NCI-H2227 treated with DMSO at 0.1 percent for 48 hours (cell line): ENCODE results near the gene MYMX.
"Not testable (repeated sequence)": the region's sequence is repeated elsewhere in the genome, so short reads cannot be mapped to it uniquely, and the experiment has no call there.

ENCODE experiments used
- DNase-seq: peaks from one replicate; lab custom pipeline; 2025; lab: John Stamatoyannopoulos, UW

MYMX gene

DNA sequence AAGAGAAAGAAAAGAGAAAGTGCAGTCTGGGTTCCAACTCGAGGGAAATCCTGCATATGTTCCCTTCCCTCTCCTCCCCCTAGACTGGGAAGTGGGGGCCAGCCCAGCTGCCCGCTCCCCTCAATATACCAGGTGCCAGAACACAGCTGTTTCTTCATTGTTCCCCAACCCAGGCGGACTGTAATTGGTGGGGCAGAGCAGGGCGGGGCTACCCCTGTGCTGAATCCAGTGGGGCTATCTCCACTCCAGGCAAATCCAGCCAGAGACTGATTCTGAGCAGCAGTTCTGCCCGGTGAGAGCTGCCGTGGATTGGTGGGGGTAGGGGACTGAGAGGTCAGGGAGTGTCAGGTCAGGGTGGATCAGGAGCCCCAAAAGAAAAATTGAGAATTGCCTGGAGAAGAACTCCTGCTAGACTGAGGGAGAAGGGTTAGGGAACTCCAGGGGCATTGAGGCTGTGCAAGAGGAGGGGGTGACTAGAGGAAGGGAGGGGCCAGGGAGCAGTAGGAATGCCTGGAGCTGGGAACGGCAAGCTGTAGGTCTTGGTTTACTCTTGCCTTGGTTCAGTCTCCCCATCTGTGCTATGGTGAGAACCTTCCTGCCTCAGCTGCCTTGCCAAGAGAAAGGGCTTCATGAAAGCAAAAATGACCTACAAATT is at the start of gene MYMX:
Gene MYMX, plus strand, starts transcription at position 250 of the 655 bp plus-strand sequence. CDS start 546 bp downstream, outside the sequence.
- DNase-seq: peak; percentile 43

DNA sequence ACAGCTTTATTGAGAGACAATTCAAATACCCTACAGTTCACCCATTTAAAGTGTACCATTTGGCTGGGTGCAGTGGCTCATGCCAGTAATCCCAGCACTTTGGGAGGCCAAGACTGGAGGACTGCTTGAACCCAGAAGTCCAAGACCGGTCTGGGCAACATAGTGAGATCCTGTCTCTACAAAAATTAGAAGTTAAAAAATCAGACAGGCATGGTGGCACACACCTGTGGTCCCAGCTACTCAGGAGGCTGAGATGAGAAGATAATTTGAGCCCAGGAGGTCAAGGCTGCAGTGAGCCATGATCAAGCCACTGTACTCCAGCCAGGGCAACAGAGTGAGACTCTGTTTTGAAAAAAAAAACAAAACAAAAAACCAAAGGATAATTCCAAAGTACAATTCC is 49.2 kb upstream of the MYMX start:
- DNase-seq: no peak

GRCh38 chr6:44169154-44169553 is 47.6 kb upstream of the MYMX start:
- no peak for DNase-seq

DNA sequence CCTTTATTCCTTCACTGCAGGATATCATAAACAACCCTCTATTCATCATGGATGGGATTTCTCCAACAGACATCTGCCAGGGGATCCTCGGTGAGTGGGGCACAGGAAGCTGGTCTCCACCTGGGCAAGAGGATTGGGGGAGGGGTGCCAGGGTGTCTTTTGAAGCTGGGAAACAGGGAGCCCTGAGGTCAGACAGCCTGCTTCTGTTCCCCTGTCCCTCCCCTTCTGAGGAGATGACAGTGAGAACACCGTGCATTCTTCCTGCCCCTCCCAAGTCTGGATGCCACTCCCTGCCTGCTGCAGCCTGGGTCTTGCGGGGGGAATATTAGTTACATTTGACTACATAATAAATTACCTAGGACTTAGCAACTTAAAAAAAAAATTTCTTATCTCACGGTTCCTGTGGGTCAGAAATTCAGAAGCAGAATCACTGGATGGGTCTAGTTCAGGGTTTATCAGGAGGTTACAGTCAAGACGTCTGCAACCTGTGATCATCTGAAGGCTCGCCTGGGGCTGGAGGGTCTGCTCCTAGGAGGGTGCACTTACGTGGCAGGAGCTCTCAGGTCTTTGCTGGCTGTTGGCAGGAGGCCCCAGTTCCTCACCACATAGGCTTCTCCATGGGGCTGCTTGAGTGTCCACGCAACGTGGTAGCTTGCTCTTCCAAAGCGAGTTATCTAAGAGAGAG is 46.7 kb upstream of the MYMX start:
- no peak for DNase-seq

GRCh38 chr6:44171899-44172546 is 44.7 kb upstream of the MYMX start:
- DNase-seq: no peak

- DNase-seq: peak; percentile 39
Measured at GRCh38 chr6:44172731-44173500, 43.8 kb upstream of the MYMX start.

- DNase-seq: no peak
Measured at GRCh38 chr6:44176130-44176761, 40.5 kb upstream of the MYMX start.

DNA sequence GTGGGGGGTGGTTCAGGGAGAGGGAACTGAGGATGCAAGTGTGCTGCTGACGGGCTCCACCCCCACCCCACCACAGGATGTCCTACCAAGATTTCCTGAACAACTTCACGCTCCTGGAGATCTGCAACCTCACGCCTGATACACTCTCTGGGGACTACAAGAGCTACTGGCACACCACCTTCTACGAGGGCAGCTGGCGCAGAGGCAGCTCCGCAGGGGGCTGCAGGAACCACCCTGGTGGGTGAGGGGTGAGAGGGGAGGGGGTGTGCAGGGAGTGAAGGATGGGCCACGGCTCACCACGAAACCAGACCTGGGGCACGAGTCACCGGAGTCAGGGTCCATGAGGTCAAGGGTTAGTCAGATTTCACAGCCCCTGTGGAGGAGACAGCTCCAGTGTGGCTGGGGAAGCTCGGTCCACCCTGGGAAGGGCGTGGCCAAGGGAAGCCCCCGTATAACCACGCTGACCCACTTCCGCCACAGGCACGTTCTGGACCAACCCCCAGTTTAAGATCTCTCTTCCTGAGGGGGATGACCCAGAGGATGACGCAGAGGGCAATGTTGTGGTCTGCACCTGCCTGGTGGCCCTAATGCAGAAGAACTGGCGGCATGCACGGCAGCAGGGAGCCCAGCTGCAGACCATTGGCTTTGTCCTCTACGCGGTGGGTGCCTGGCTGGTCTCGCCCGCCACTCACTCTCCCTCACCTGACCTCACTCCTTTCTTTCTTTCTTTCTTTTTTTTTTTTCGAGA is 39.8 kb upstream of the MYMX start:
- DNase-seq: no peak

- no peak for DNase-seq
Measured at GRCh38 chr6:44177691-44178423, 38.9 kb upstream of the MYMX start.

DNA sequence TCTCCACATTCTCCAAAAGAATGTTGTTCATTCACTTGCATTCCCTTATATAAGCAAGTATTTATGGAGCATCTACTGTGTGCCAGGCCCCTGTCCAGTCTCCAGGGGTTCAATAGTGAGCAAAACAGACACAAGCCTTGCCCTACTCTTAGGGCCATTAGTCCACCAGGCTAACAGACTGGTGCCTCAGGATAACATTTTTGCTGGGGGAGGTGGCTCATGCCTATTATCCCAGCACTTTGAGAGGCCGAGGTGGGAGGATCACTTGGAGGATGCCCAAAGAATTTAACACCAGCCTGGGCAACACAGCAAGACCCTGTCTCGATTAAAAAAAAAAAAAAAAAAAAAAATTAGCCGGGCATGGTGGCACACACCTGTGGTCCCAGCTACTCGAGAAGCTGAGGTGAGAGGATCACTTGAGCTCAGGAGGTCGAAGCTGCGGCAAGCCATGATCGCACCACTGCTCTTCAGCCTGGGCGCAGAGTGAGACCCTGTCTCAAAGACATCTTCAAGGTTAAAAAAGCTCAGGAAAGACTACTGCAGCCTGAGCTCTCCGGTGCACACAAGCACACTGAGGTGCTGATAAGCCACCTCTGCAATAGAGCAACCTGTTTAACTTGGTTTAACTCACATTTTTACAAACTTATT is 38.2 kb upstream of the MYMX start:
- no peak for DNase-seq

- no peak for DNase-seq
Measured at GRCh38 chr6:44179072-44179536, 37.6 kb upstream of the MYMX start.

GRCh38 chr6:44179648-44180047 is 37.1 kb upstream of the MYMX start:
- DNase-seq: no peak

DNA sequence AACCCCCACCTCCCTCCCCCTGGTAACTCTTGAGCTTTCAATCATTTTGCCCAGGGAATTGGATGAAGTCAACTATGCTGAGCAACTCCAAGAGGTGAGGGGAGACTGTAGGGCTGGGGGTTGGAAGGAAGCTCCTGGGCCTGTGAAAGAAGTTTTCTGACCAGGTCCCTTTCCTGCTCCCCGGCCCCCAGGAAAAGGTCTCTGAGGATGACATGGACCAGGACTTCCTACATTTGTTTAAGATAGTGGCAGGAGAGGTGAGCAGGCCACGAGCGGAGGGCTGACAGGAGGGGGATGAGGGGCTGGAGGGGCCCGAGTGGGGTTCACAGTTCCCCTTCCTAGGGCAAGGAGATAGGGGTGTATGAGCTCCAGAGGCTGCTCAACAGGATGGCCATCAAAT is 36.3 kb upstream of the MYMX start:
- no peak for DNase-seq

DNA sequence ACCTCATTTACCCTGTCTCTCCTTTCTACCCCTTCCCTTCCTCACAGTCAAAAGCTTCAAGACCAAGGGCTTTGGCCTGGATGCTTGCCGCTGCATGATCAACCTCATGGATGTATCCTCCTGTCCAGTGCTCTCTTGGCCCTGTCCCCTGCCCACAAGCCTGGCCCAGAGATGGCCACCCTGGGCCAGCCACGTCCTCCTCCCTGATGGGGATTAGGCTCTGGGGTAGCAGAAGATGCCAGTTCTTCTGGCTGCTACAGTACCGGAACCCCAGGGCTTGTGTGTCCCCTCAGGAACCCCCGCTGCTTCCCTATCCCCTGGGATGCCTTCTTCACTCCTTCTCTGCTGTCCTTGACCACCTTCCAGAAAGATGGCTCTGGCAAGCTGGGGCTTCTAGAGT is 35.8 kb upstream of the MYMX start:
- no peak for DNase-seq

DNA sequence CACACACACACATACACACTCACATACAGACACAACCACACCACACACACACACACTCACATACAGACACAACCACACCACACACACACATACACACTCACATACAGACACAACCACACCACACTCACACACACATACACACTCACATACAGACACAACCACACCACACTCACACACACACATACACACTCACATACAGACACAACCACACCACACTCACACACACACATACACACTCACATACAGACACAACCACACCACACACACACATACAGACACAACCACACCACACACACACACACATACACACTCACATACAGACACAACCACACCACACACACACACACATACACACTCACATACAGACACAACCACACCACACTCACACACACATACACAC is 34.9 kb upstream of the MYMX start:
- not testable (repeated sequence) for DNase-seq

- DNase-seq: no peak
Measured at GRCh38 chr6:44182911-44183390, 33.8 kb upstream of the MYMX start.

DNA sequence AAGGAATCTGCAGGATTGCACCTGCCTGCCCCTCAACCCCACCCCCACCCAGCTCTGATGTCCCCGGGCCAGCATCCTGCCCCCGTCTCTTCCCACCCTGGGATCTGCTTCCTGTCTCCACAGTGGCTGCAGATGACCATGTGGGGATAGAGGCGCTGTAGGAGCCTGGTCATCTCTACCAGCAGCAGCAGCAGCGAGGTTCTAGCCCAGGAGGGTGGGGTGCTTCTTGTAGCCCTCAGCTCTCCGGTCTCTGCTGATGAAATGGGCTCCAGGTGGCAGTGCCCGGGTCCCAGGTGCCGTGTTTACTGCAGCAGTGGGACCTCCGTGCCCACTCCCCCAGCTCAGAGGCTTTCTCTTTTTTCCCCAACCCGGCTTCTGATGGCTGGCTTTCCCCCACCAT is 32.9 kb upstream of the MYMX start:
- DNase-seq: no peak

DNA sequence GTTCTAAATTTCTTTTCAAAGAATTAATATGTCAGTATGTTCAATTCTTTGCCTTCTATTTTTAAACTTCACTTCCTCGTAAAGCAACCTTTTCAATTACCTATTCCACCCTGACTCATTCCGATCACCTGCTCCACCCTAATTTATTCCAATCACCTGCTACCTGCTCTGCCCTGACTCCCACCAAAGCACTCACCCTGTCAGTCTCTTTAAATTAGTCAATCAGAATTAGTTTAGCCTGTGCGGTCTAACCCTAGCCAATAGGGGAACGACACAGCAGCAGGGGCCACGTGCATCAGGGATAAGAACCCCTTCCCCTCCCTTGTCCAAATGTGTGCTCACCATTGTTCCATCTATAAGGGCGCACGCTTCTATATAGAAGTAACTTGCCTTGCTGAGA is 31.4 kb upstream of the MYMX start:
- not testable (repeated sequence) for DNase-seq

GRCh38 chr6:44185953-44186634 is 30.6 kb upstream of the MYMX start:
- DNase-seq: no peak
